ENCODE results near the gene NDST3. TPM values are rescaled to one million over a fixed set of nuclear protein-coding genes. Genes with fewer than 3 reads are reported as not detected.

NDST3 gene
- polyA plus RNA-seq, 1 of the 3 experiments (the other 2 are of a cell fraction) = 1.2 TPM

GRCh38 chr4:118177126-118177525 lies 142.8 kb downstream of the NDST3 start (continued):
- TF ChIP-seq ZBTB33 (IDR thresholded peaks at IDR 0.05; ENCODE audit: borderline replicate concordance, low read depth) (no peak), MEF2A (IDR thresholded peaks at IDR 0.05; ENCODE audit: borderline replicate concordance, low read depth) (no peak), FOXJ3 (CRISPR knock-in tag; IDR thresholded peaks at IDR 0.05) (no peak), POLR2AphosphoS5 (IDR thresholded peaks at IDR 0.05; ENCODE audit: low read depth, low read length) (no peak), ELF1 (IDR thresholded peaks at IDR 0.05) (no peak)

- Histone ChIP-seq H3K27me3 (ENCODE audit: insufficient read depth) (no peaks in the 10 kb centered on the region), H3K9ac (no peak overlapping the region), H3K4me2 (no peak overlapping the region), H3F3A (replicated peaks; ENCODE audit: insufficient read depth) (no peaks in the 10 kb centered on the region), H3K4me1 (ENCODE audit: control insufficient read depth in 1 of 2, insufficient read depth in 2 of 2, low read depth in 1 of 2, low read length in 1 of 2) (0 out of 4 replicates have a peak, but pooled peaks cover 0 to 3% of the 10 kb centered on the region in 2 experiments), H3K9me3 (no peaks in the 10 kb centered on the region), H2AFZ (ENCODE audit: low read depth) (no peak overlapping the region), H3K79me2 (ENCODE audit: insufficient read depth) (no peaks in the 10 kb centered on the region), H3K36me3 (replicated peaks in 1 of 2; ENCODE audit: control insufficient read depth in 1 of 2, insufficient read depth in 2 of 2, low read length in 1 of 2) (no peaks in the 10 kb centered on the region), H4K20me1 (ENCODE audit: insufficient read depth) (no peaks in the 10 kb centered on the region), H3K27ac (ENCODE audit: low read depth in 2 of 2, low read length in 1 of 2) (no peak overlapping the region), H3K9me2 (no peaks in the 10 kb centered on the region), H3K4me3 (ENCODE audit: low read depth in 2 of 2, low read length in 1 of 2) (no peak overlapping the region)
- CTCF ChIA-PET = no interaction called here
- POLR2A ChIA-PET = no interaction called here
- no peak for DNase-seq
- 0 out of 2 replicates have a peak, but pooled peaks have one; percentile 21 for TF ChIP-seq JUND (IDR thresholded peaks at IDR 0.05)
- no peak for TF ChIP-seq USF1 (IDR thresholded peaks at IDR 0.05; ENCODE audit: borderline replicate concordance, low read depth)
- TF ChIP-seq FOSL2 (IDR thresholded peaks at IDR 0.05; ENCODE audit: borderline replicate concordance, low read depth) = peak; percentile 20; the same call in 1 of the 2 replicates
- 67% methylated on average over 2 of the region's 2 CpGs for WGBS (ENCODE audit: low lambda C conversion rate)
Measured at GRCh38 chr4:118180776-118181175, 146.5 kb downstream of the NDST3 start.

- Histone ChIP-seq H3K9me3 (no peaks in the 10 kb centered on the region), H3K4me3 (ENCODE audit: low read depth in 2 of 2, low read length in 1 of 2) (no peak overlapping the region), H4K20me1 (ENCODE audit: insufficient read depth) (no peaks in the 10 kb centered on the region), H3F3A (replicated peaks; ENCODE audit: insufficient read depth) (no peaks in the 10 kb centered on the region), H3K9ac (no peak overlapping the region), H3K27ac (ENCODE audit: low read depth in 2 of 2, low read length in 1 of 2) (no peak overlapping the region), H3K4me2 (no peak overlapping the region), H3K27me3 (ENCODE audit: insufficient read depth) (no peaks in the 10 kb centered on the region), H3K79me2 (ENCODE audit: insufficient read depth) (no peaks in the 10 kb centered on the region), H3K9me2 (no peaks in the 10 kb centered on the region), H2AFZ (ENCODE audit: low read depth) (no peak overlapping the region), H3K36me3 (replicated peaks in 1 of 2; ENCODE audit: control insufficient read depth in 1 of 2, insufficient read depth in 2 of 2, low read length in 1 of 2) (no peaks in the 10 kb centered on the region), H3K4me1 (ENCODE audit: control insufficient read depth in 1 of 2, insufficient read depth in 2 of 2, low read depth in 1 of 2, low read length in 1 of 2) (no peaks in the 10 kb centered on the region)
- ChIA-PET CTCF (interaction anchor here (1.2 kb wide), 1 partner anchor 11 kb away, joined by 3 read pairs; no protein-coding TSS in a partner anchor), POLR2A (no interaction called here)
- no peak for DNase-seq
- 88% methylated on average over 2 of the region's 2 CpGs for WGBS (ENCODE audit: low lambda C conversion rate)
- no peak for TF ChIP-seq IRF3 (IDR thresholded peaks at IDR 0.05; ENCODE audit: low read depth, low read length)
- no peak for TF ChIP-seq EZH2phosphoT487 (IDR thresholded peaks at IDR 0.05; ENCODE audit: borderline replicate concordance, low read depth)
- TF ChIP-seq MAX (IDR thresholded peaks at IDR 0.05; ENCODE audit: low read depth) = no peak
- TF ChIP-seq MEF2A (IDR thresholded peaks at IDR 0.05; ENCODE audit: borderline replicate concordance, low read depth) = no peak
- TF ChIP-seq EP300 (IDR thresholded peaks at IDR 0.05; ENCODE audit: borderline replicate concordance in 1 of 2, low read depth in 1 of 2, low read length in 1 of 2) = no peak
- no peak for TF ChIP-seq ELF1 (IDR thresholded peaks at IDR 0.05)
- TF ChIP-seq FOXM1 (IDR thresholded peaks at IDR 0.05; ENCODE audit: low read depth) = no peak
- TF ChIP-seq NFIC (IDR thresholded peaks at IDR 0.05; ENCODE audit: borderline replicate concordance) = no peak
- TF ChIP-seq JUND (IDR thresholded peaks at IDR 0.05) = no peak
- TF ChIP-seq USF1 (IDR thresholded peaks at IDR 0.05; ENCODE audit: borderline replicate concordance, low read depth) = no peak
Measured at GRCh38 chr4:118190903-118191302, 156.6 kb downstream of the NDST3 start.

All from SK-N-SH (cell line).